ENCODE measurements around the gene LYRM4.

Gene LYRM4

GRCh38 chr6:5087389-5087788 lies 173.4 kb downstream of the LYRM4 start:
- Histone ChIP-seq H3K27me3 (ENCODE audit: low read length) (no peaks in the 10 kb centered on the region), H3K9me2 (replicated peaks; ENCODE audit: insufficient read depth, low read length) (no peaks in the 10 kb centered on the region), H3K9ac (ENCODE audit: low read length) (no peak overlapping the region), H3K36me3 (ENCODE audit: low read length) (no peaks in the 10 kb centered on the region), H3F3A (ENCODE audit: insufficient read depth) (no peaks in the 10 kb centered on the region), H4K20me1 (ENCODE audit: low read depth, low read length) (no peaks in the 10 kb centered on the region), H3K27ac (ENCODE audit: low read depth, low read length) (no peak overlapping the region), H3K4me3 (ENCODE audit: insufficient read depth, low read length, poor library complexity, severe bottlenecking) (no peak overlapping the region), H3K4me2 (ENCODE audit: low read depth, low read length, poor library complexity, severe bottlenecking) (no peak overlapping the region), H3K79me2 (ENCODE audit: insufficient read depth, low read length) (no peaks in the 10 kb centered on the region), H2AFZ (ENCODE audit: low read depth, low read length, severe bottlenecking) (no peak overlapping the region), H3K9me3 (ENCODE audit: insufficient read depth, low read length) (no peaks in the 10 kb centered on the region)
- TF ChIP-seq CTCF (IDR thresholded peaks at IDR 0.05; ENCODE audit: insufficient read depth, low read length, poor library complexity, severe bottlenecking): no peak
- TF ChIP-seq EZH2phosphoT487 (conservative IDR thresholded peaks at IDR 0.05; ENCODE audit: low read length): no peak

GRCh38 chr6:5086294-5086890 lies 174.4 kb downstream of the LYRM4 start:
- H4K20me1 ChIP-seq (ENCODE audit: low read depth, low read length): no peaks in the 10 kb centered on the region
- no peaks in the 10 kb centered on the region for H3K9me3 ChIP-seq (ENCODE audit: insufficient read depth, low read length)
- no peak overlapping the region for H3K4me2 ChIP-seq (ENCODE audit: low read depth, low read length, poor library complexity, severe bottlenecking)
- H3K27ac ChIP-seq (ENCODE audit: low read depth, low read length): no peak overlapping the region
- no peaks in the 10 kb centered on the region for H3F3A ChIP-seq (ENCODE audit: insufficient read depth)
- no peaks in the 10 kb centered on the region for H3K27me3 ChIP-seq (ENCODE audit: low read length)
- no peaks in the 10 kb centered on the region for H3K79me2 ChIP-seq (ENCODE audit: insufficient read depth, low read length)
- H3K36me3 ChIP-seq (ENCODE audit: low read length): no peaks in the 10 kb centered on the region
- TF ChIP-seq CTCF (IDR thresholded peaks at IDR 0.05; ENCODE audit: insufficient read depth, low read length, poor library complexity, severe bottlenecking) (no peak), EZH2phosphoT487 (conservative IDR thresholded peaks at IDR 0.05; ENCODE audit: low read length) (no peak)
- H2AFZ ChIP-seq (ENCODE audit: low read depth, low read length, severe bottlenecking): no peak overlapping the region
- H3K4me3 ChIP-seq (ENCODE audit: insufficient read depth, low read length, poor library complexity, severe bottlenecking): no peak overlapping the region
- H3K9ac ChIP-seq (ENCODE audit: low read length): no peak overlapping the region
- no peaks in the 10 kb centered on the region for H3K9me2 ChIP-seq (replicated peaks; ENCODE audit: insufficient read depth, low read length)

GRCh38 chr6:5085648-5086293 lies 175.0 kb downstream of the LYRM4 start:
- no peaks in the 10 kb centered on the region for H3K9me3 ChIP-seq (ENCODE audit: insufficient read depth, low read length)
- H3K4me2 ChIP-seq (ENCODE audit: low read depth, low read length, poor library complexity, severe bottlenecking): no peak overlapping the region
- H3K9me2 ChIP-seq (replicated peaks; ENCODE audit: insufficient read depth, low read length): no peaks in the 10 kb centered on the region
- H3K36me3 ChIP-seq (ENCODE audit: low read length): no peaks in the 10 kb centered on the region
- TF ChIP-seq EZH2phosphoT487 (conservative IDR thresholded peaks at IDR 0.05; ENCODE audit: low read length) (no peak), CTCF (IDR thresholded peaks at IDR 0.05; ENCODE audit: insufficient read depth, low read length, poor library complexity, severe bottlenecking) (no peak)
- no peaks in the 10 kb centered on the region for H3K27me3 ChIP-seq (ENCODE audit: low read length)
- no peaks in the 10 kb centered on the region for H4K20me1 ChIP-seq (ENCODE audit: low read depth, low read length)
- no peak overlapping the region for H3K9ac ChIP-seq (ENCODE audit: low read length)
- no peaks in the 10 kb centered on the region for H3K79me2 ChIP-seq (ENCODE audit: insufficient read depth, low read length)
- no peaks in the 10 kb centered on the region for H3F3A ChIP-seq (ENCODE audit: insufficient read depth)
- H3K27ac ChIP-seq (ENCODE audit: low read depth, low read length): no peak overlapping the region
- H2AFZ ChIP-seq (ENCODE audit: low read depth, low read length, severe bottlenecking): no peak overlapping the region
- H3K4me3 ChIP-seq (ENCODE audit: insufficient read depth, low read length, poor library complexity, severe bottlenecking): no peak overlapping the region

Data from SU-DHL-6 (cell line).